Ramos (cell line): ENCODE data around the gene PKNOX1.
"Not testable (repeated sequence)": the region's sequence is repeated elsewhere in the genome, so short reads cannot be mapped to it uniquely, and the experiment has no call there.

Source experiments
- in situ Hi-C: fragments of 300-500 bp; cut with MboI; formaldehyde crosslinking; loops from one replicate; pipeline ENCODE4 v1.14.3; 2022; ENCODE audit warnings: low sequenced_read_pairs; ENCODE audit not compliant: unreplicated experiment

Gene PKNOX1

GRCh38 chr21:43006051-43006873 lies 31.9 kb downstream of the PKNOX1 start:
- in situ Hi-C loops, result not testable (repeated sequence)

- in situ Hi-C loops, result no loop called here
Measured at GRCh38 chr21:43006874-43007208, 32.5 kb downstream of the PKNOX1 start.

- in situ Hi-C loops, result no loop called here
Measured at GRCh38 chr21:43012596-43012995, 38.2 kb downstream of the PKNOX1 start.

GRCh38 chr21:43015906-43016540 lies 41.7 kb downstream of the PKNOX1 start:
- in situ Hi-C loops, result no loop called here

- in situ Hi-C loops, result no loop called here
Measured at GRCh38 chr21:43016728-43017127, 42.4 kb downstream of the PKNOX1 start.

- in situ Hi-C loops, result no loop called here
Measured at GRCh38 chr21:43018519-43018918, 44.2 kb downstream of the PKNOX1 start.

GRCh38 chr21:43020177-43020576 lies 45.8 kb downstream of the PKNOX1 start:
- in situ Hi-C loops, result no loop called here

- in situ Hi-C loops, result no loop called here
Measured at GRCh38 chr21:43020771-43021170, 46.4 kb downstream of the PKNOX1 start.

GRCh38 chr21:43021191-43021590 lies 46.8 kb downstream of the PKNOX1 start:
- in situ Hi-C loops, result no loop called here

- in situ Hi-C loops, result no loop called here
Measured at GRCh38 chr21:43021756-43022600, 47.6 kb downstream of the PKNOX1 start.

- in situ Hi-C loops, result no loop called here
Measured at GRCh38 chr21:43023175-43023574, 48.8 kb downstream of the PKNOX1 start.

GRCh38 chr21:43024439-43025136 lies 50.2 kb downstream of the PKNOX1 start:
- in situ Hi-C loops, result loop anchor here (25.0 kb wide), 1 partner anchor 87 kb away; the partner anchor contains the start of gene ERVH48-1

- in situ Hi-C loops, result loop anchor here (25.0 kb wide), 1 partner anchor 88 kb away; the partner anchor contains the start of gene ERVH48-1
Measured at GRCh38 chr21:43025636-43026180, 51.3 kb downstream of the PKNOX1 start.

- in situ Hi-C loops, result loop anchor here (25.0 kb wide), 1 partner anchor 91 kb away; the partner anchor contains the start of gene ERVH48-1
Measured at GRCh38 chr21:43027846-43028731, 53.7 kb downstream of the PKNOX1 start.

- in situ Hi-C loops, result loop anchor here (25.0 kb wide), 1 partner anchor 92 kb away; the partner anchor contains the start of gene ERVH48-1
Measured at GRCh38 chr21:43029785-43030184, 55.4 kb downstream of the PKNOX1 start.

GRCh38 chr21:43031121-43031619 lies 56.8 kb downstream of the PKNOX1 start:
- in situ Hi-C loops, result loop anchor here (25.0 kb wide), 1 partner anchor 94 kb away; the partner anchor contains the start of gene ERVH48-1

GRCh38 chr21:43034101-43034500 lies 59.7 kb downstream of the PKNOX1 start:
- in situ Hi-C loops, result loop anchor here (25.0 kb wide), 1 partner anchor 97 kb away; the partner anchor contains the start of gene ERVH48-1

- in situ Hi-C loops, result loop anchor here (25.0 kb wide), 1 partner anchor 98 kb away; the partner anchor contains the start of gene ERVH48-1
Measured at GRCh38 chr21:43034826-43035225, 60.5 kb downstream of the PKNOX1 start.
